GM21786 (cell line): ENCODE data around the gene INS.
"Not testable (repeated sequence)": the region's sequence is repeated elsewhere in the genome, so short reads cannot be mapped to it uniquely, and the experiment has no call there.

Source experiments
- ATAC-seq: cut with Tn5 transposase; IDR thresholded peaks from one replicate; pipeline ENCODE4 v1.9.1; 2021; ENCODE audit not compliant: unreplicated experiment

INS gene

GRCh38 chr11:2182692-2183474 is 21.9 kb upstream of the INS start:
- no peak for ATAC-seq

GRCh38 chr11:2182075-2182474 is 21.1 kb upstream of the INS start:
- no peak for ATAC-seq

GRCh38 chr11:2180789-2181370 is 19.9 kb upstream of the INS start:
- no peak for ATAC-seq

GRCh38 chr11:2180347-2180746 is 19.3 kb upstream of the INS start:
- no peak for ATAC-seq

GRCh38 chr11:2179516-2179915 is 18.5 kb upstream of the INS start:
- ATAC-seq = no peak

GRCh38 chr11:2178906-2179494 is 18.0 kb upstream of the INS start:
- ATAC-seq = no peak

- ATAC-seq = not testable (repeated sequence)
Measured at GRCh38 chr11:2178055-2178773, 17.2 kb upstream of the INS start.

GRCh38 chr11:2177076-2177475 is 16.1 kb upstream of the INS start:
- no peak for ATAC-seq

GRCh38 chr11:2176389-2176900 is 15.4 kb upstream of the INS start:
- ATAC-seq = no peak

GRCh38 chr11:2175659-2176058 is 14.7 kb upstream of the INS start:
- ATAC-seq = no peak

- ATAC-seq = no peak
Measured at GRCh38 chr11:2174361-2174760, 13.4 kb upstream of the INS start.

- ATAC-seq = no peak
Measured at GRCh38 chr11:2173761-2174160, 12.8 kb upstream of the INS start.

- no peak for ATAC-seq
Measured at GRCh38 chr11:2173150-2173693, 12.2 kb upstream of the INS start.

- ATAC-seq = no peak
Measured at GRCh38 chr11:2172676-2173075, 11.7 kb upstream of the INS start.

- ATAC-seq = no peak
Measured at GRCh38 chr11:2171591-2172003, 10.6 kb upstream of the INS start, which contains the start of gene TH. TSS of gene TH (minus strand) at chr11:2171815. CDS start at chr11:2171786, 29 bp downstream.

GRCh38 chr11:2169626-2170570 is 8.9 kb upstream of the INS start:
- ATAC-seq = no peak

GRCh38 chr11:2169005-2169378 is 8.0 kb upstream of the INS start:
- ATAC-seq = no peak

- ATAC-seq = no peak
Measured at GRCh38 chr11:2168286-2169004, 7.4 kb upstream of the INS start.
